Neural crest cell (in vitro differentiated cells): Measurements from ENCODE around the gene SOWAHA. TPM values are rescaled to one million over a fixed set of nuclear protein-coding genes. Genes with fewer than 3 reads are reported as not detected.

Experiments used
- DNase-seq: peaks from one replicate; pipeline ENCODE4 v3.0.0; 2021; ENCODE audit warnings: low read depth, mixed read lengths, low spot score
- H3K27ac Mint-ChIP-seq: one replicate; pipeline ENCODE4 v1.8.0; 2021; ENCODE audit warnings: mild to moderate bottlenecking, mixed read lengths; ENCODE audit not compliant: unreplicated experiment
- H3K27me3 Mint-ChIP-seq: 2 replicates; pipeline ENCODE4 v1.8.0; 2021; ENCODE audit warnings: low read depth, mild to moderate bottlenecking, mixed read lengths
- H3K36me3 Mint-ChIP-seq: 2 replicates; pipeline ENCODE4 v1.8.0; 2021; ENCODE audit warnings: low read depth, mild to moderate bottlenecking, mixed read lengths
- H3K4me1 Mint-ChIP-seq: 2 replicates; pipeline ENCODE4 v1.8.0; 2021; ENCODE audit warnings: mixed read lengths
- H3K4me3 Mint-ChIP-seq: one replicate; pipeline ENCODE4 v1.8.0; 2021; ENCODE audit warnings: mild to moderate bottlenecking, mixed read lengths
- H3K9me3 Mint-ChIP-seq: 2 replicates; pipeline ENCODE4 v1.8.0; 2021; ENCODE audit warnings: mixed read lengths
- CTCF ChIP-seq: fragments of 200-600 bp; sonication (generic); conservative IDR thresholded peaks from 2 replicates; pipeline ENCODE4 v1.5.0; 2021; ENCODE audit warnings: antibody characterized with exemption, mild to moderate bottlenecking
- total RNA-seq: library from RNA; stranded (reverse); gene quantifications from 2 replicates; pipeline ENCODE4 v1.2.1, GENCODE V29; 2021

SOWAHA gene
- total RNA-seq, 1 donor from 2014 or later: not detected

GRCh38 chr5:132766806-132767055 is 46.4 kb upstream of the SOWAHA start:
- no peak for DNase-seq
- Mint-ChIP-seq H3K4me1 (peaks cover 6% of the 10 kb centered on the region), H3K27me3 (no peaks in the 10 kb centered on the region), H3K27ac (peak overlapping the region; percentile 37), H3K4me3 (no peak overlapping the region), H3K9me3 (no peaks in the 10 kb centered on the region), H3K36me3 (no peaks in the 10 kb centered on the region)
- TF ChIP-seq CTCF: no peak

DNA sequence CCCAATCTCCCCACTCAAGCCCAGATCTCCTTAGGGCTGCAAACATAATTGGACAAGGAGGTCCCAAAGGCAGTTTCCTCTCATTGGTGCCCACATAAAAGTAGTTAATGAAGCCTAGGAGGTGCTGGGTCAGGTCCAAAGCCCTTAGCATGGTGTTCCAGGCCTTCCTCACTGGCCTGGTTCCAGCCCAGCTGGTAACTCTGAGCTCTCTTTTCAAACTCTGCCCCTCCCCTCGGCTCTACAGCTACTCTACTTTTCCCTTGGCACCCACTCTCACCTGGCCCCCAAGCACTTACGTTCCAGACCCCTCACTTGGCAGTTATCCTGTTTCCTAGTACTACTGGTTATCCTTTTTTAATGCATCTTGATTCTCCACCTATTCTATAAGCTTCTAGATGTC is 46.0 kb upstream of the SOWAHA start:
- no peak for TF ChIP-seq CTCF
- Mint-ChIP-seq H3K9me3 (no peaks in the 10 kb centered on the region), H3K27me3 (no peaks in the 10 kb centered on the region), H3K4me1 (peaks cover 8% of the 10 kb centered on the region), H3K4me3 (no peak overlapping the region), H3K36me3 (no peaks in the 10 kb centered on the region), H3K27ac (peak overlapping the region; percentile 37)
- no peak for DNase-seq

DNA sequence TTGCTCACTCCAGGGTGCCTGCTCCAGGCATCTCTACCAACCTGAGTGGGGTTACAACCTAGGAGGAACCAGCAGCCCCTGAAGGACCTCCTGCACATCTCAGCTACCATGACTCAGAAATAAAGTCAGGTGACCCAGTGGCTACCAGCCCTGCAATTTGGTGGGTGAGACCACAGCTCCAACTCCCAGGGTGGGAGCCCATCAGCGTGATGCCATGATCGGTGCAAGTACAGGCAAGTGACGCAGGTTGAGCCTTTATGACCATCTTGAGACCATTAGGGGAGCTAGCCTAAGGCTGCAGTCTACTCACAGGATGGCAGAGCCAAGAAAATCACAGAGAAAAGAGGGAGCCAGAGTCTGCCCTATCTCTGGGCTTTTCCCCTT is 44.6 kb upstream of the SOWAHA start:
- Mint-ChIP-seq H3K4me3 (no peak overlapping the region), H3K36me3 (no peaks in the 10 kb centered on the region), H3K27ac (no peak overlapping the region), H3K4me1 (peaks cover 12% of the 10 kb centered on the region), H3K9me3 (no peaks in the 10 kb centered on the region), H3K27me3 (no peaks in the 10 kb centered on the region)
- no peak for TF ChIP-seq CTCF
- no peak for DNase-seq

DNA sequence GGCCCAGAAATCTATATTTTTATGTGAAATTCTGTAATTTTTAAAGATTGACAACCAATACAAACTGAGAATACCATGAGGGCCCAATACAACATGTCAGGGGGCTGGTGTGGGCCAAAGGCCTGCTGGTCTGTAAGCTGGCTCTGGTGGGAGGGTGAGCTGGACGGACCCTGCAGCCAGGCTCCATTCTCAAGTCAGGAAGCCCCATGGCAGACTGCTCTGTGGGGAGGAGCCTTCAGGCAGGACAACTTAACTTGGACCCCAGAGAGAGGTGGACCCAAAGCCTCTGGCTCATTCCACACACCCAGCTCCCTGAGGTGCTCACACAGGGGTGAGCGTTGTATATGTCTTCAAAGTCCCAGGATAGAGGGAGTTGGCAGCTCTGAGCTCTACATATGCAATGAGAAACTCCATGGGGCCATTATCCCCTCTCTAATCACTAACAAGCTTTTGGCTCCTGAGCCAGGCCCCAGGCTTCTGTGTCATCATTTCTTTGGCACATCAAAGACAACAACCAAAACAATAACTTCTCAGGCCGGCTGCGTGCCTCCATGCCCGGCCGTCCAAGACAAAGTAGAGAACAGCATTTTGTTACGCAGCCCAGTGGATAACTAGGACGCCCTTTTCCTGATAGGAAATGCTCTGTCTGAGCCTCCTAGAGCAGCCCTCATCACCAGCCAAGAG is 42.5 kb upstream of the SOWAHA start:
- TF ChIP-seq CTCF: no peak
- Mint-ChIP-seq H3K27me3 (no peaks in the 10 kb centered on the region), H3K9me3 (no peaks in the 10 kb centered on the region), H3K4me1 (peaks cover 16% of the 10 kb centered on the region), H3K4me3 (peak overlapping the region; percentile 61), H3K36me3 (no peaks in the 10 kb centered on the region), H3K27ac (peak overlapping the region; percentile 50)
- no peak for DNase-seq

- Mint-ChIP-seq H3K27me3 (no peaks in the 10 kb centered on the region), H3K9me3 (no peaks in the 10 kb centered on the region), H3K4me1 (peaks cover 23% of the 10 kb centered on the region), H3K27ac (no peak overlapping the region), H3K36me3 (no peaks in the 10 kb centered on the region), H3K4me3 (no peak overlapping the region)
- no peak for DNase-seq
- no peak for TF ChIP-seq CTCF
Observed at GRCh38 chr5:132771503-132771998, 41.6 kb upstream of the SOWAHA start.
